ENCODE results near the gene LAMA3.

GRCh38 chr18:23851470-23852002 is 162.3 kb downstream of the LAMA3 start:
- no peak for TF ChIP-seq CTCF (conservative IDR thresholded peaks at IDR 0.05 in 1 of 2, IDR thresholded peaks at IDR 0.05 in 1 of 2; ENCODE audit: low read depth in 1 of 2, low read length in 2 of 2)
- TF ChIP-seq EZH2 (IDR thresholded peaks at IDR 0.05; ENCODE audit: low read length, missing control alignments) = no peak
